Superior temporal gyrus (tissue), 1 donor: ENCODE measurements around the gene CCNY.
"Not testable (repeated sequence)": the region's sequence is repeated elsewhere in the genome, so short reads cannot be mapped to it uniquely, and the experiment has no call there.

ENCODE experiments used
- DNase-seq: peaks from one replicate; pipeline ENCODE4 v3.0.0-alpha.2; 2016; ENCODE audit errors: extremely low spot score

Gene CCNY

GRCh38 chr10:35336084-35336831 lies at the start of gene CCNY:
Gene CCNY, plus strand, starts transcription at chr10:35336509. Its CDS starts 545 bp downstream, at chr10:35337054.
- DNase-seq, result peak; percentile 60

- no peak for DNase-seq
Measured at GRCh38 chr10:35289198-35289597, 47.1 kb upstream of the CCNY start.

- DNase-seq, result no peak
Measured at GRCh38 chr10:35294506-35294905, 41.8 kb upstream of the CCNY start.

- DNase-seq, result no peak
Measured at GRCh38 chr10:35299016-35299415, 37.3 kb upstream of the CCNY start.

GRCh38 chr10:35300063-35300699 lies 36.1 kb upstream of the CCNY start:
- DNase-seq, result peak; percentile 44

GRCh38 chr10:35304649-35305048 lies 31.7 kb upstream of the CCNY start:
- no peak for DNase-seq

- no peak for DNase-seq
Measured at GRCh38 chr10:35306852-35307251, 29.5 kb upstream of the CCNY start.

- DNase-seq, result no peak
Measured at GRCh38 chr10:35307297-35307696, 29.0 kb upstream of the CCNY start.

GRCh38 chr10:35308809-35309208 lies 27.5 kb upstream of the CCNY start:
- DNase-seq, result no peak

- DNase-seq, result not testable (repeated sequence)
Measured at GRCh38 chr10:35314142-35314541, 22.2 kb upstream of the CCNY start.

- DNase-seq, result not testable (repeated sequence)
Measured at GRCh38 chr10:35315235-35315634, 21.1 kb upstream of the CCNY start.

GRCh38 chr10:35316218-35316967 lies 19.9 kb upstream of the CCNY start:
- DNase-seq, result no peak

GRCh38 chr10:35318551-35318950 lies 17.8 kb upstream of the CCNY start:
- no peak for DNase-seq

GRCh38 chr10:35320341-35320740 lies 16.0 kb upstream of the CCNY start:
- DNase-seq, result no peak

GRCh38 chr10:35322636-35323035 lies 13.7 kb upstream of the CCNY start:
- no peak for DNase-seq

- DNase-seq, result no peak
Measured at GRCh38 chr10:35324196-35324595, 12.1 kb upstream of the CCNY start.

GRCh38 chr10:35326466-35327235 lies 9.7 kb upstream of the CCNY start:
- DNase-seq, result no peak

GRCh38 chr10:35327790-35328403 lies 8.4 kb upstream of the CCNY start:
- peak; percentile 40 for DNase-seq

- peak; percentile 26 for DNase-seq
Measured at GRCh38 chr10:35328404-35329037, 7.8 kb upstream of the CCNY start.

- DNase-seq, result no peak
Measured at GRCh38 chr10:35329520-35329919, 6.8 kb upstream of the CCNY start.
